Measurements from ENCODE around the gene ZNF91.

GRCh38 chr19:23313196-23313595, 82.1 kb downstream of the ZNF91 start:
- no peak for TF ChIP-seq CTCF (IDR thresholded peaks at IDR 0.05)
- TF ChIP-seq POLR2A (IDR thresholded peaks at IDR 0.05): no peak
